Osteoblast (primary cell): ENCODE results near the gene SLC9A9. TPM values are rescaled to one million over a fixed set of nuclear protein-coding genes. Genes with fewer than 3 reads are reported as not detected.

Experiments used
- DNase-seq: peaks from one replicate; pipeline ENCODE4 v3.0.0; 2011; ENCODE audit warnings: low spot score, mixed read lengths; ENCODE audit not compliant: insufficient read length; ENCODE audit errors: missing footprints
- H2AFZ ChIP-seq: 2 replicates; pipeline ENCODE4 v1.6.0; 2011; ENCODE audit warnings: mild to moderate bottlenecking, low read length
- H3K27ac ChIP-seq: 2 replicates; pipeline ENCODE4 v1.5.1; 2011; ENCODE audit warnings: mild to moderate bottlenecking, low read depth, low read length, moderate library complexity
- H3K27me3 ChIP-seq: 2 replicates; pipeline ENCODE4 v1.6.0; 2012; ENCODE audit warnings: mild to moderate bottlenecking, control low read depth, inconsistent platforms, low read length, moderate library complexity; ENCODE audit not compliant: insufficient read depth
- H3K36me3 ChIP-seq: 2 replicates; pipeline ENCODE4 v1.5.1; 2011; ENCODE audit warnings: mild to moderate bottlenecking, low read length, control low read depth, moderate library complexity; ENCODE audit not compliant: insufficient read depth
- H3K4me1 ChIP-seq: 2 replicates; pipeline ENCODE4 v1.5.1; 2011; ENCODE audit warnings: mild to moderate bottlenecking, low read length, control low read depth, moderate library complexity; ENCODE audit not compliant: insufficient read depth
- H3K4me2 ChIP-seq: 2 replicates; pipeline ENCODE4 v1.6.0; 2011; ENCODE audit warnings: mild to moderate bottlenecking, low read length; ENCODE audit not compliant: insufficient read depth
- H3K4me3 ChIP-seq: fragments of 200-600 bp; sonication (generic); 3 replicates; pipeline ENCODE4 v1.5.1; 2012; ENCODE audit warnings: mild to moderate bottlenecking, low read length, inconsistent platforms; ENCODE audit not compliant: insufficient read depth
- H3K79me2 ChIP-seq: 2 replicates; pipeline ENCODE4 v1.6.0; 2012; ENCODE audit warnings: mild to moderate bottlenecking, low read length, control low read depth, inconsistent platforms; ENCODE audit not compliant: insufficient read depth
- H3K9me3 ChIP-seq: 2 replicates; pipeline ENCODE4 v1.5.1; 2011; ENCODE audit warnings: low read depth, low read length, control low read depth
- H4K20me1 ChIP-seq: 2 replicates; pipeline ENCODE4 v1.6.0; 2012; ENCODE audit warnings: mild to moderate bottlenecking, low read length, control low read depth; ENCODE audit not compliant: insufficient read depth
- CTCF ChIP-seq: IDR thresholded peaks from 2 replicates; pipeline ENCODE4 v1.5.1; 2011; ENCODE audit warnings: mild to moderate bottlenecking, low read depth, low read length, moderate library complexity; ENCODE audit errors: extremely low read depth
- total RNA-seq: library from RNA; depleted of rRNA; stranded (reverse); fragments of >200 nt; gene quantifications from 2 replicates; pipeline ENCODE4 v1.2.3, GENCODE V29; 2012

The SLC9A9 gene
- total RNA-seq, 1 donor, result 6.5 TPM

DNA sequence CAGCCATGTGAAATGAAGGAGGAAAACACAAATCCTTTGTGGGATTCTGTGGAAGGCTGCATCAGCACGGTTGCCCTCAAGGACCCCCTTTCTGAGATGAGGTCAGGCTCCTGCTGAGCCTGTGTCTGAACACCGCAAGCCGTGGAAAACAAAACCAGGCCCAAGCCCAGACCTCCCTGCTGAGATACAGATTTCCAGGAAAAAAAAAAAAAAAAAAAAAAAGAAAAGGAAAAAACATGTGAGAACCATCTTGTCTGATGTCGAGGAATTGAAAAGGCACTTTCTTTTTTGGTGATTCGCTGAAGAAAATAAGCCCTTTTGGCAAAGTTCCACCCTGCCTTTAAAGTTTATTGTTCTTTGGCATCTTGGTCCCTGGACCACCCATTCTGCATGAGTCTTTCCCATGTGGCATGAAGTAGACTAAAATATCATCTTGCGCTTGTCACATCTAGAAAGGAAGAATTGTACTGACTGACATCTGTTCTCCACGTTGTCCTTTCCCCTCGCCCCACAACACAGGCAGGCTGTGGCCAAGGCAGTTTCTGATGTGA is 611.1 kb downstream of the SLC9A9 start:
- no peak for DNase-seq
- no peaks in the 10 kb centered on the region for H3K9me3 ChIP-seq
- no peak overlapping the region for H3K4me2 ChIP-seq
- H4K20me1 ChIP-seq, result no peaks in the 10 kb centered on the region
- H3K27me3 ChIP-seq, result no peaks in the 10 kb centered on the region
- H2AFZ ChIP-seq, result no peak overlapping the region
- no peaks in the 10 kb centered on the region for H3K36me3 ChIP-seq
- H3K27ac ChIP-seq, result no peak overlapping the region
- no peak overlapping the region for H3K4me3 ChIP-seq
- no peaks in the 10 kb centered on the region for H3K79me2 ChIP-seq
- no peaks in the 10 kb centered on the region for H3K4me1 ChIP-seq
- no peak for TF ChIP-seq CTCF

DNA sequence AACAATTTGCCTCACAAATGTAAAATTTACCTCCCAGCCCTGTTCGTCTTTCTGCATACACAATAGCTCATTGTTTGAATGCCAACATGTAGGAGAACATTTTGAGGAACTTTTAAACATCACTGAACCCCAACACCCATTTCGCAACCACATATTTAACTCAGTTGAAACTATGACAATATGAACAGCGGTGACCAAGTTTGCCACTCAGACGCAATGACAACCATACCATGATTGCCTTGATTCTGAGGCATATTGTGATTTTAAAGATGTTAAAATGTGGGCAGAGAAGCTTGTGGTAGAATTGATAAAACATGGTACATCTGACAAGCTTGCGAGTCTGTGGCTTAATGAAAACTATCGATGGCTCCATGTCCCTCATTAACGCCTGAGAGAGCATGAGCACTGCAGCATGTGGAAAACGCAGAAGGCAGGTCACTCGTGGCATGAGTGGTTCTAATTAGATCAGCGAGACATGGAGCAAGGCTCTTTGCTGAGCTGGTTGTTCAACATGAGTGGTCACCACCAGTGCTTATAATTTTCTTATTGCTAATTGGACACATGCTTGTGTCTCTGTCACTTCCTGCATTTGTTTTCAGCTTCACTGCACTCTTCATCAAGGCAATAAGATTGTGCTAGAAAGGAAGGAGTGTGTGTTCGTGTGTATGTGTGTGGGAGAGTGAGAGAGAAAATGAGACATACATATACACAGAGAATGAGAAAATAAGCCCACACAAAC is 611.9 kb downstream of the SLC9A9 start:
- no peaks in the 10 kb centered on the region for H4K20me1 ChIP-seq
- no peak for DNase-seq
- no peak for TF ChIP-seq CTCF
- no peaks in the 10 kb centered on the region for H3K27me3 ChIP-seq
- no peak overlapping the region for H3K4me2 ChIP-seq
- H3K4me1 ChIP-seq, result no peaks in the 10 kb centered on the region
- H3K9me3 ChIP-seq, result no peaks in the 10 kb centered on the region
- no peak overlapping the region for H3K4me3 ChIP-seq
- H3K36me3 ChIP-seq, result no peaks in the 10 kb centered on the region
- H3K79me2 ChIP-seq, result no peaks in the 10 kb centered on the region
- H2AFZ ChIP-seq, result no peak overlapping the region
- no peak overlapping the region for H3K27ac ChIP-seq

GRCh38 chr3:143235614-143236204 is 612.6 kb downstream of the SLC9A9 start:
- no peak for DNase-seq
- no peaks in the 10 kb centered on the region for H3K9me3 ChIP-seq
- H3K4me2 ChIP-seq, result no peak overlapping the region
- TF ChIP-seq CTCF, result no peak
- H3K27ac ChIP-seq, result no peak overlapping the region
- H3K79me2 ChIP-seq, result no peaks in the 10 kb centered on the region
- no peak overlapping the region for H2AFZ ChIP-seq
- H4K20me1 ChIP-seq, result no peaks in the 10 kb centered on the region
- H3K36me3 ChIP-seq, result no peaks in the 10 kb centered on the region
- peaks cover 4% of the 10 kb centered on the region for H3K27me3 ChIP-seq
- H3K4me1 ChIP-seq, result no peaks in the 10 kb centered on the region
- H3K4me3 ChIP-seq, result no peak overlapping the region

DNA sequence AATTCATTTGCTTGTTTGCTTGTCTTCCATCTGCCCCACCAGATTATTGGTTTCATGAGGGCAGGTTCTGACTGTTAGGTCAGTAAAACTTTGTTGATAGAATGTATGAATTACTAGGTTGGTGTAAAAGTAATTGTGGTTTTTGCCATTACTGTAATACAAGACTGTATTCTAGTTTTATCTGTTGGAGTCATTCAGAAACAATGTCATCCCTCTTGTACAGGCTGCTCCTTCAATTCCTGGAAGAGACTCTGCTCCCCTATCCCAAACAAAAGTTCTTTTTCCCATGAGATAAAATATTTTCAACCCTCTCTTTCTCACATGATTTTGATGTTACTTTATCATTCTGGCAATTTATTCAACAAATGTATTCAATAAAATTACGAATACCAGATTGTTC is 613.7 kb downstream of the SLC9A9 start:
- H3K9me3 ChIP-seq, result no peaks in the 10 kb centered on the region
- DNase-seq, result no peak
- H3K36me3 ChIP-seq, result no peaks in the 10 kb centered on the region
- H3K79me2 ChIP-seq, result no peaks in the 10 kb centered on the region
- H3K27me3 ChIP-seq, result peaks cover 4% of the 10 kb centered on the region
- no peaks in the 10 kb centered on the region for H3K4me1 ChIP-seq
- no peak for TF ChIP-seq CTCF
- no peak overlapping the region for H3K27ac ChIP-seq
- no peak overlapping the region for H2AFZ ChIP-seq
- no peak overlapping the region for H3K4me2 ChIP-seq
- no peak overlapping the region for H3K4me3 ChIP-seq
- no peaks in the 10 kb centered on the region for H4K20me1 ChIP-seq
